H1 (cell line): ENCODE measurements around the gene UPK2. TPM values are rescaled to one million over a fixed set of nuclear protein-coding genes. Genes with fewer than 3 reads are reported as not detected.

Source experiments
- CEBPB ChIP-seq: IDR thresholded peaks from 2 replicates; pipeline ENCODE4 v1.6.1; 2012; ENCODE audit warnings: low read depth, low read length
- MAFK ChIP-seq: IDR thresholded peaks from 2 replicates; pipeline ENCODE4 v1.6.1; 2012; ENCODE audit warnings: low read depth, mild to moderate bottlenecking, improper control_type of control experiment, low read length
- NRF1 ChIP-seq: IDR thresholded peaks from 2 replicates; pipeline ENCODE4 v1.6.1; 2011; ENCODE audit warnings: mild to moderate bottlenecking, low read depth, low read length, improper control_type of control experiment
- SIN3A ChIP-seq, 2 experiments: IDR thresholded peaks in 1 of 2; conservative IDR thresholded peaks in 1 of 2; 2 replicates each; pipeline ENCODE4 v1.6.1; 2011 to 2012; ENCODE audit warnings: low read length in 2 of 2, improper control_type of control experiment in 1 of 2, low read depth in 1 of 2, mild to moderate bottlenecking in 1 of 2
- TEAD4 ChIP-seq: IDR thresholded peaks from 2 replicates; pipeline ENCODE4 v1.6.1; 2012; ENCODE audit warnings: low read depth, low read length, inconsistent platforms, mixed read lengths
- polyA plus RNA-seq, 7 experiments: library from polyadenylated mRNA; depleted of rRNA in 3 of 7; stranded (reverse) in 5 of 7; unstranded in 2 of 7; fragments of >200 nt in 5 of 7; fragments of 200-250 nt in 2 of 7; gene quantifications; 1 replicate in 5 of 7; 2 replicates in 1 of 7; 4 replicates in 1 of 7; pipeline versions ENCODE4 v1.2.1 to v1.2.3, GENCODE V29; 2011 to 2013; ENCODE audit warnings: missing spikeins in 2 of 7, mixed read lengths in 2 of 7
- total RNA-seq: library from RNA; stranded (reverse); fragmentation: NEBNext Ultra II Directional; extraction: Animal tissue kit (Norgen Biotek cat#: 25700); gene quantifications from 2 replicates; pipeline ENCODE4 v1.2.1, GENCODE V29; 2021
- TF ChIP-seq, protein P1 (sequence below): fragments of 300-600 bp; sonication (generic); IDR thresholded peaks from 2 replicates; pipeline ENCODE4 v1.7.1; 2012; ENCODE audit warnings: low read length, moderate library complexity, mild to moderate bottlenecking, inconsistent platforms; ENCODE audit not compliant: insufficient replicate concordance
- TF ChIP-seq, protein P2 (sequence below): IDR thresholded peaks from 2 replicates; pipeline ENCODE4 v1.6.1; 2011; ENCODE audit warnings: low read depth, mild to moderate bottlenecking, low read length; ENCODE audit not compliant: insufficient read depth

UPK2 gene
- total and polyA plus RNA-seq, 2 of the 8 experiments (the other 6 are each of a cell fraction or from before 2014, with no cell fraction given), result 0.76 TPM; not detected in 1

DNA sequence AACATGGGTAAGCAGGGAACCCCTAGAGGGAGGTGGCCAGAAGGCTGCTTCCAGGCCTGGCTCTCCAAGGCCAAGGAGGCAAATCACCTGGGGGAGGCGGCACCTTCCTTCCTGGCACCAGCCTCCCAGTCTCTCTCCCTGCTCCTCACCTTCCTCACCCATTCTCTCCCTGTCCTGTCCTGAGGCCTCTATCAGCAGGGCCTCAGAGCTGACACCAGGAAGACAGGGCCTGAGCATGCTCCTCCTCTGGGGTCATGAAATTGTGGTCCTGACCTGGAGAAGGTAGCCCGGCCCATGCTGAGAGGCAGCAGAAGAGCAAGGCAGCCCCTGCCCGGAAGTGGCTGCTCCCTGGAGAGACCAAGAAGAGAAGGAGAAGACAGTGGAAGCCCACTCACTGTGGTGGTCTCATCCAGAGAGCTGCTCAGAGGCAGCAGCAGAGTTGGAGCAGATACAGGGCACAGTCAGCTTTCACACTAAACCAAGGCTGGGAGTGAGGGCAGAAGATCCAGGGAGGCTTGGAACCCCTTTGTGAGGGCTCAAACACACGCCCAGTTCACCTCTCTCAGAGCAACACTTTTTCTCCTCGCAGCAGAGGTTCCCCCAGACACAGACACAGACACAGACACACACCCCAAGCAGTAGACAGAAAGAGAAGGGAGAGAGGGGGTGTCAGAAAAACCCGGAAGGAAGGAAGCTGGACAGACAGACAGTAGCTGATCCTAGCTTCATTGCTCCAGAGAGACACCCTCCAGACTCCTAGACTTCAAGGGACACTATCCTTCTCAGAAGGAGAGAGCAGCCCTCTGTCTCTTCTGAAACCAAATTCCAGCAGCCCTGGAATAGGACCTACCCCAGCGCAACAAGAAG lies 32.1 kb upstream of the UPK2 start (continued):
- TF ChIP-seq, protein P1, sequence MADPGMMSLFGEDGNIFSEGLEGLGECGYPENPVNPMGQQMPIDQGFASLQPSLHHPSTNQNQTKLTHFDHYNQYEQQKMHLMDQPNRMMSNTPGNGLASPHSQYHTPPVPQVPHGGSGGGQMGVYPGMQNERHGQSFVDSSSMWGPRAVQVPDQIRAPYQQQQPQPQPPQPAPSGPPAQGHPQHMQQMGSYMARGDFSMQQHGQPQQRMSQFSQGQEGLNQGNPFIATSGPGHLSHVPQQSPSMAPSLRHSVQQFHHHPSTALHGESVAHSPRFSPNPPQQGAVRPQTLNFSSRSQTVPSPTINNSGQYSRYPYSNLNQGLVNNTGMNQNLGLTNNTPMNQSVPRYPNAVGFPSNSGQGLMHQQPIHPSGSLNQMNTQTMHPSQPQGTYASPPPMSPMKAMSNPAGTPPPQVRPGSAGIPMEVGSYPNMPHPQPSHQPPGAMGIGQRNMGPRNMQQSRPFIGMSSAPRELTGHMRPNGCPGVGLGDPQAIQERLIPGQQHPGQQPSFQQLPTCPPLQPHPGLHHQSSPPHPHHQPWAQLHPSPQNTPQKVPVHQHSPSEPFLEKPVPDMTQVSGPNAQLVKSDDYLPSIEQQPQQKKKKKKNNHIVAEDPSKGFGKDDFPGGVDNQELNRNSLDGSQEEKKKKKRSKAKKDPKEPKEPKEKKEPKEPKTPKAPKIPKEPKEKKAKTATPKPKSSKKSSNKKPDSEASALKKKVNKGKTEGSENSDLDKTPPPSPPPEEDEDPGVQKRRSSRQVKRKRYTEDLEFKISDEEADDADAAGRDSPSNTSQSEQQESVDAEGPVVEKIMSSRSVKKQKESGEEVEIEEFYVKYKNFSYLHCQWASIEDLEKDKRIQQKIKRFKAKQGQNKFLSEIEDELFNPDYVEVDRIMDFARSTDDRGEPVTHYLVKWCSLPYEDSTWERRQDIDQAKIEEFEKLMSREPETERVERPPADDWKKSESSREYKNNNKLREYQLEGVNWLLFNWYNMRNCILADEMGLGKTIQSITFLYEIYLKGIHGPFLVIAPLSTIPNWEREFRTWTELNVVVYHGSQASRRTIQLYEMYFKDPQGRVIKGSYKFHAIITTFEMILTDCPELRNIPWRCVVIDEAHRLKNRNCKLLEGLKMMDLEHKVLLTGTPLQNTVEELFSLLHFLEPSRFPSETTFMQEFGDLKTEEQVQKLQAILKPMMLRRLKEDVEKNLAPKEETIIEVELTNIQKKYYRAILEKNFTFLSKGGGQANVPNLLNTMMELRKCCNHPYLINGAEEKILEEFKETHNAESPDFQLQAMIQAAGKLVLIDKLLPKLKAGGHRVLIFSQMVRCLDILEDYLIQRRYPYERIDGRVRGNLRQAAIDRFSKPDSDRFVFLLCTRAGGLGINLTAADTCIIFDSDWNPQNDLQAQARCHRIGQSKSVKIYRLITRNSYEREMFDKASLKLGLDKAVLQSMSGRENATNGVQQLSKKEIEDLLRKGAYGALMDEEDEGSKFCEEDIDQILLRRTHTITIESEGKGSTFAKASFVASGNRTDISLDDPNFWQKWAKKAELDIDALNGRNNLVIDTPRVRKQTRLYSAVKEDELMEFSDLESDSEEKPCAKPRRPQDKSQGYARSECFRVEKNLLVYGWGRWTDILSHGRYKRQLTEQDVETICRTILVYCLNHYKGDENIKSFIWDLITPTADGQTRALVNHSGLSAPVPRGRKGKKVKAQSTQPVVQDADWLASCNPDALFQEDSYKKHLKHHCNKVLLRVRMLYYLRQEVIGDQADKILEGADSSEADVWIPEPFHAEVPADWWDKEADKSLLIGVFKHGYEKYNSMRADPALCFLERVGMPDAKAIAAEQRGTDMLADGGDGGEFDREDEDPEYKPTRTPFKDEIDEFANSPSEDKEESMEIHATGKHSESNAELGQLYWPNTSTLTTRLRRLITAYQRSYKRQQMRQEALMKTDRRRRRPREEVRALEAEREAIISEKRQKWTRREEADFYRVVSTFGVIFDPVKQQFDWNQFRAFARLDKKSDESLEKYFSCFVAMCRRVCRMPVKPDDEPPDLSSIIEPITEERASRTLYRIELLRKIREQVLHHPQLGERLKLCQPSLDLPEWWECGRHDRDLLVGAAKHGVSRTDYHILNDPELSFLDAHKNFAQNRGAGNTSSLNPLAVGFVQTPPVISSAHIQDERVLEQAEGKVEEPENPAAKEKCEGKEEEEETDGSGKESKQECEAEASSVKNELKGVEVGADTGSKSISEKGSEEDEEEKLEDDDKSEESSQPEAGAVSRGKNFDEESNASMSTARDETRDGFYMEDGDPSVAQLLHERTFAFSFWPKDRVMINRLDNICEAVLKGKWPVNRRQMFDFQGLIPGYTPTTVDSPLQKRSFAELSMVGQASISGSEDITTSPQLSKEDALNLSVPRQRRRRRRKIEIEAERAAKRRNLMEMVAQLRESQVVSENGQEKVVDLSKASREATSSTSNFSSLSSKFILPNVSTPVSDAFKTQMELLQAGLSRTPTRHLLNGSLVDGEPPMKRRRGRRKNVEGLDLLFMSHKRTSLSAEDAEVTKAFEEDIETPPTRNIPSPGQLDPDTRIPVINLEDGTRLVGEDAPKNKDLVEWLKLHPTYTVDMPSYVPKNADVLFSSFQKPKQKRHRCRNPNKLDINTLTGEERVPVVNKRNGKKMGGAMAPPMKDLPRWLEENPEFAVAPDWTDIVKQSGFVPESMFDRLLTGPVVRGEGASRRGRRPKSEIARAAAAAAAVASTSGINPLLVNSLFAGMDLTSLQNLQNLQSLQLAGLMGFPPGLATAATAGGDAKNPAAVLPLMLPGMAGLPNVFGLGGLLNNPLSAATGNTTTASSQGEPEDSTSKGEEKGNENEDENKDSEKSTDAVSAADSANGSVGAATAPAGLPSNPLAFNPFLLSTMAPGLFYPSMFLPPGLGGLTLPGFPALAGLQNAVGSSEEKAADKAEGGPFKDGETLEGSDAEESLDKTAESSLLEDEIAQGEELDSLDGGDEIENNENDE, result no peak
- TF ChIP-seq SIN3A (conservative IDR thresholded peaks at IDR 0.05 in 1 of 2, IDR thresholded peaks at IDR 0.05 in 1 of 2; ENCODE audit: low read depth in 1 of 2, low read length in 2 of 2), result no peak
- TF ChIP-seq NRF1, result no peak
- TF ChIP-seq, protein P2, sequence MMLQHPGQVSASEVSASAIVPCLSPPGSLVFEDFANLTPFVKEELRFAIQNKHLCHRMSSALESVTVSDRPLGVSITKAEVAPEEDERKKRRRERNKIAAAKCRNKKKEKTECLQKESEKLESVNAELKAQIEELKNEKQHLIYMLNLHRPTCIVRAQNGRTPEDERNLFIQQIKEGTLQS, result no peak
- no peak for TF ChIP-seq MAFK
- no peak for TF ChIP-seq TEAD4
- no peak for TF ChIP-seq CEBPB
- TF ChIP-seq, all 59 proteins: peak for 0
